Stimulated activated CD8-positive, alpha-beta memory T cell treated with anti-CD3 and anti-CD28 coated beads, Interleukin-15, amount 100 ng/mL, for 24 hours (primary cell): ENCODE results near the gene RPGR.

ENCODE experiments used
- DNase-seq: peaks from one replicate; pipeline ENCODE4 v3.0.0-alpha.2; 2020; ENCODE audit warnings: low read depth

The RPGR gene

GRCh38 chrX:38327007-38327774, at the start of gene RPGR:
TSS of gene RPGR (minus strand) at chrX:38327509. CDS start at chrX:38327367, 142 bp downstream.
- peak; percentile 71 for DNase-seq

GRCh38 chrX:38376747-38377146, 49.4 kb upstream of the RPGR start:
- DNase-seq, result no peak

GRCh38 chrX:38375891-38376290, 48.6 kb upstream of the RPGR start:
- no peak for DNase-seq

GRCh38 chrX:38374431-38374830, 47.1 kb upstream of the RPGR start:
- no peak for DNase-seq

GRCh38 chrX:38371641-38372040, 44.3 kb upstream of the RPGR start:
- no peak for DNase-seq

- DNase-seq, result no peak
Observed at GRCh38 chrX:38368774-38369173, 41.5 kb upstream of the RPGR start.

- no peak for DNase-seq
Observed at GRCh38 chrX:38365954-38366353, 38.6 kb upstream of the RPGR start.

- no peak for DNase-seq
Observed at GRCh38 chrX:38363046-38363445, 35.7 kb upstream of the RPGR start.

GRCh38 chrX:38357747-38358673, 30.7 kb upstream of the RPGR start:
- DNase-seq, result no peak

- no peak for DNase-seq
Observed at GRCh38 chrX:38356401-38356800, 29.1 kb upstream of the RPGR start.

GRCh38 chrX:38352362-38352761, 25.1 kb upstream of the RPGR start, which contains the start of gene OTC:
TSS of gene OTC (plus strand) at chrX:38352604. CDS start at chrX:38352697, 93 bp downstream.
- DNase-seq, result no peak

GRCh38 chrX:38351346-38351745, 24.0 kb upstream of the RPGR start:
- DNase-seq, result no peak

- DNase-seq, result no peak
Observed at GRCh38 chrX:38347136-38347535, 19.8 kb upstream of the RPGR start.

- DNase-seq, result no peak
Observed at GRCh38 chrX:38346150-38346549, 18.8 kb upstream of the RPGR start.

GRCh38 chrX:38342853-38343778, 15.8 kb upstream of the RPGR start:
- no peak for DNase-seq

- no peak for DNase-seq
Observed at GRCh38 chrX:38341442-38341841, 14.1 kb upstream of the RPGR start.

GRCh38 chrX:38336538-38337240, 9.4 kb upstream of the RPGR start:
- DNase-seq, result no peak

GRCh38 chrX:38335382-38335781, 8.1 kb upstream of the RPGR start:
- no peak for DNase-seq

GRCh38 chrX:38332505-38332904, 5.2 kb upstream of the RPGR start:
- no peak for DNase-seq

- DNase-seq, result no peak
Observed at GRCh38 chrX:38327775-38328081, 419 bp upstream of the RPGR start.

- no peak for DNase-seq
Observed at GRCh38 chrX:38326086-38326485, 1.2 kb downstream of the RPGR start.
